OCI-LY3 (cell line): ENCODE measurements around the gene ALDH3B2.

Experiments
- EZH2phosphoT487 ChIP-seq: fragments of 200-600 bp; shearing (Covaris generic); IDR thresholded peaks from 2 replicates; pipeline ENCODE4 v1.6.1; 2018; ENCODE audit warnings: antibody characterized with exemption, mixed run types, low read depth
- TF ChIP-seq, protein P1 (sequence below): fragments of 200-600, 300-600 bp; sonication (generic); IDR thresholded peaks from 2 replicates; pipeline ENCODE4 v1.5.1; 2014; ENCODE audit warnings: antibody characterized with exemption, low read length, low read depth

GRCh38 chr11:67664696-67665540 lies 9.5 kb downstream of the ALDH3B2 start:
- TF ChIP-seq, protein P1, sequence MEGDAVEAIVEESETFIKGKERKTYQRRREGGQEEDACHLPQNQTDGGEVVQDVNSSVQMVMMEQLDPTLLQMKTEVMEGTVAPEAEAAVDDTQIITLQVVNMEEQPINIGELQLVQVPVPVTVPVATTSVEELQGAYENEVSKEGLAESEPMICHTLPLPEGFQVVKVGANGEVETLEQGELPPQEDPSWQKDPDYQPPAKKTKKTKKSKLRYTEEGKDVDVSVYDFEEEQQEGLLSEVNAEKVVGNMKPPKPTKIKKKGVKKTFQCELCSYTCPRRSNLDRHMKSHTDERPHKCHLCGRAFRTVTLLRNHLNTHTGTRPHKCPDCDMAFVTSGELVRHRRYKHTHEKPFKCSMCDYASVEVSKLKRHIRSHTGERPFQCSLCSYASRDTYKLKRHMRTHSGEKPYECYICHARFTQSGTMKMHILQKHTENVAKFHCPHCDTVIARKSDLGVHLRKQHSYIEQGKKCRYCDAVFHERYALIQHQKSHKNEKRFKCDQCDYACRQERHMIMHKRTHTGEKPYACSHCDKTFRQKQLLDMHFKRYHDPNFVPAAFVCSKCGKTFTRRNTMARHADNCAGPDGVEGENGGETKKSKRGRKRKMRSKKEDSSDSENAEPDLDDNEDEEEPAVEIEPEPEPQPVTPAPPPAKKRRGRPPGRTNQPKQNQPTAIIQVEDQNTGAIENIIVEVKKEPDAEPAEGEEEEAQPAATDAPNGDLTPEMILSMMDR = no peak
- no peak for TF ChIP-seq EZH2phosphoT487
